Heart right ventricle (tissue), 16 donors: ENCODE data around the gene LARGE1. TPM values are rescaled to one million over a fixed set of nuclear protein-coding genes. Genes with fewer than 3 reads are reported as not detected.

Source experiments
- ATAC-seq, 8 donors: fragments of 200-7000 bp; cut with Tn5 transposase; one replicate each; pipeline ENCODE4 v1.9.1; 2020; ENCODE audit warnings: mild to moderate bottlenecking in 8 of 8, moderate library complexity in 8 of 8, moderate number of reproducible peaks in 1 of 8
- DNase-seq, 2 donors: peaks; one replicate each; pipeline ENCODE4 v3.0.0-alpha.2; 2020
- H3K27ac ChIP-seq, 10 donors: fragments of 200-600 bp; sonication (generic) in 2 of 10; one replicate each; pipeline versions ENCODE4 v1.5.0 to v1.8.0; 2020 to 2022; ENCODE audit warnings: mild to moderate bottlenecking in 3 of 10
- H3K27me3 ChIP-seq, 7 donors: fragments of 200-600 bp; one replicate each; pipeline ENCODE4 v1.8.0; 2021 to 2022; ENCODE audit warnings: mild to moderate bottlenecking in 2 of 7
- H3K36me3 ChIP-seq, 9 donors: fragments of 200-600 bp; sonication (generic) in 1 of 9; one replicate each; pipeline versions ENCODE4 v1.5.0 to v1.8.0; 2020 to 2022; ENCODE audit warnings: mild to moderate bottlenecking in 2 of 9
- H3K4me1 ChIP-seq, 9 donors: fragments of 200-600 bp; sonication (generic) in 1 of 9; one replicate each; pipeline versions ENCODE4 v1.5.0 to v1.8.0; 2020 to 2022; ENCODE audit warnings: mild to moderate bottlenecking in 4 of 9
- H3K4me3 ChIP-seq, 10 donors: fragments of 200-600 bp; sonication (generic) in 2 of 10; one replicate each; pipeline versions ENCODE4 v1.5.0 to v1.8.0; 2020 to 2022; ENCODE audit warnings: mild to moderate bottlenecking in 7 of 10, moderate library complexity in 2 of 10
- H3K9me3 ChIP-seq, 11 donors: fragments of 200-600 bp in 10 of 11; sonication (generic) in 2 of 11; one replicate each; pipeline versions ENCODE4 v1.5.0 to v1.8.0; 2013 to 2022; ENCODE audit warnings: mild to moderate bottlenecking in 2 of 11, control low read depth in 1 of 11, moderate library complexity in 1 of 11
- CTCF ChIP-seq, 9 donors: fragments of 200-600 bp; sonication (generic) in 2 of 9; IDR thresholded peaks; one replicate each; pipeline versions ENCODE4 v1.5.0 to v1.8.0; 2021 to 2022; ENCODE audit warnings: antibody characterized with exemption in 9 of 9, mild to moderate bottlenecking in 5 of 9, moderate library complexity in 1 of 9
- WGBS, 2 donors: extraction: QIAGEN DNeasy Blood & Tissue Kit; methylation state at CpG; one replicate each; pipeline ENCODE4 v1.1.7; 2013; ENCODE audit warnings: inconsistent platforms in 1 of 2; 5-methylcytosine and 5-hydroxymethylcytosine counted together
- intact Hi-C, 10 donors: fragments of 100-400 bp; cut with DNase I; formaldehyde crosslinking; loops; one replicate each; pipeline versions ENCODE4 v1.11.1 to v1.14.2; 2022
- polyA plus RNA-seq, 2 donors: library from polyadenylated mRNA; stranded (reverse); fragments of 200-250 nt; gene quantifications; one replicate each; pipeline ENCODE4 v1.2.3, GENCODE V29; 2013
- total RNA-seq, 10 donors: library from RNA; stranded (reverse); fragmentation: NEBNext Ultra II Directional in 3 of 10; extraction: Animal tissue kit (Norgen Biotek cat#: 25700) in 3 of 10; gene quantifications; one replicate each; pipeline versions ENCODE4 v1.2.1 to v1.2.4, GENCODE V29; 2021 to 2023
- donor health status: Arrhythmogenic right ventricular cardiomyopathy.
- donor health status: ischemic (EF 13 %, LVEDD 7.1; RV severe dilation, severe dysfunction).
- donor health status: healthy with polysubstance abuse.
- donor health status: DM: no; HTN: yes; CAD: no.
- donor health status: DM: no; HTN: no; CAD: no.
- donor health status: ischemic (EF 25% LVEDD 6.9; RV normal size, moderate dysfunction).
- donor health status: ischemic (EF 25% LVEDD 5.7; RV mildly dilated, moderate dysfunction).
- donor health status: healthy.
- donor health status: DM: yes; HTN: yes; CAD: no.
- donor health status: Ischemic cardiomyopathy.
- donor health status: ischemic (EF 35%, LVEDD 5.7; RV mildly dilated, moderate dysfunction).
- donor health status: nonischemic (EF 11% LVEDD 7.7; RV severe dilation, severe dysfunction).
- donor health status: DM: yes; HTN: yes; CAD: no.
- donor health status: PGD.
- donor health status: ischemic (EF 29% LVEDD 5.4; RV normal size, mild dysfunction).
- donor health status: nonischemic (EF 23%, LVEDD 6.1; RV moderate dilation, normal function).

Gene LARGE1
- total and polyA plus RNA-seq, 12 donors, result 33.7 to 184 (median 144) TPM

GRCh38 chr22:33605221-33605620 is 315.1 kb downstream of the LARGE1 start:
- Histone ChIP-seq H3K4me3 (no peak overlapping the region), H3K27me3 (no peaks in the 10 kb centered on the region), H3K9me3 (no peaks in the 10 kb centered on the region), H3K27ac (peak overlapping the region in 9 of 10 donors; percentile 48 to 83 (median 68)), H3K36me3 (peaks cover 0 to 23% (median 0%) of the 10 kb centered on the region in 9 donors), H3K4me1 (peaks cover 0 to 37% (median 12%) of the 10 kb centered on the region in 9 donors)
- ATAC-seq (no peak), DNase-seq (no peak)
- intact Hi-C loops, result loop anchor here in 2 of 10 donors (10.0 kb wide), 3 partner anchors 50 to 120 kb away; no protein-coding TSS in a partner anchor
- whole genome bisulfite sequencing, 2 donors, result 87 to 89% methylated on average over 6 of the region's 6 CpGs
- no peak for TF ChIP-seq CTCF (IDR thresholded peaks at IDR 0.05)

- intact Hi-C loops, result loop anchor here in 2 of 10 donors (10.0 kb wide), 3 partner anchors 54 to 124 kb away; no protein-coding TSS in a partner anchor
- WGBS, 2 donors, result 92 to 98% methylated on average over 2 of the region's 2 CpGs
- no peak for ATAC-seq
Observed at GRCh38 chr22:33601062-33601461, 319.2 kb downstream of the LARGE1 start.

GRCh38 chr22:33600595-33600994 is 319.7 kb downstream of the LARGE1 start:
- no peak for TF ChIP-seq CTCF (IDR thresholded peaks at IDR 0.05)
- WGBS, 2 donors, result 95 to 96% methylated on average over 12 of the region's 12 CpGs
- Histone ChIP-seq H3K4me1 (peaks cover 0 to 32% (median 10%) of the 10 kb centered on the region in 9 donors), H3K4me3 (no peak overlapping the region), H3K36me3 (peaks cover 0 to 23% (median 0%) of the 10 kb centered on the region in 9 donors), H3K27ac (no peak overlapping the region), H3K9me3 (no peaks in the 10 kb centered on the region), H3K27me3 (no peaks in the 10 kb centered on the region)
- intact Hi-C loops, result loop anchor here in 2 of 10 donors (10.0 kb wide), 3 partner anchors 54 to 124 kb away; no protein-coding TSS in a partner anchor
- ATAC-seq (no peak), DNase-seq (no peak)

More at GRCh38 chr22:33601062-33601461, 319.2 kb downstream of the LARGE1 start:
- H3K4me3 ChIP-seq, result no peak overlapping the region
- H3K9me3 ChIP-seq, result no peaks in the 10 kb centered on the region
- DNase-seq, result no peak
- peaks cover 0 to 23% (median 0%) of the 10 kb centered on the region in 9 donors for H3K36me3 ChIP-seq
- H3K4me1 ChIP-seq, result peaks cover 0 to 35% (median 12%) of the 10 kb centered on the region in 9 donors
- TF ChIP-seq CTCF (IDR thresholded peaks at IDR 0.05), result no peak
- no peak overlapping the region for H3K27ac ChIP-seq
- no peaks in the 10 kb centered on the region for H3K27me3 ChIP-seq

GRCh38 chr22:33600113-33600512 is 320.2 kb downstream of the LARGE1 start:
- Histone ChIP-seq H3K4me3 (no peak overlapping the region), H3K27me3 (no peaks in the 10 kb centered on the region), H3K27ac (no peak overlapping the region), H3K4me1 (peaks cover 0 to 28% (median 7%) of the 10 kb centered on the region in 9 donors), H3K9me3 (no peaks in the 10 kb centered on the region), H3K36me3 (peaks cover 0 to 23% (median 0%) of the 10 kb centered on the region in 9 donors)
- no peak for DNase-seq
- ATAC-seq, result no peak
- WGBS, 2 donors, result 60 to 79% methylated on average over 6 of the region's 6 CpGs
- intact Hi-C loops, result loop anchor here in 2 of 10 donors (10.0 kb wide), 3 partner anchors 55 to 125 kb away; no protein-coding TSS in a partner anchor
- TF ChIP-seq CTCF (IDR thresholded peaks at IDR 0.05), result no peak
